Kidney capillary endothelial cell (primary cell): ENCODE measurements around the gene THBD.
"Not testable (repeated sequence)": the region's sequence is repeated elsewhere in the genome, so short reads cannot be mapped to it uniquely, and the experiment has no call there.

Source experiments
- DNase-seq: peaks from one replicate; pipeline ENCODE4 v3.0.0-alpha.2; 2018; ENCODE audit warnings: low spot score

THBD gene

DNA sequence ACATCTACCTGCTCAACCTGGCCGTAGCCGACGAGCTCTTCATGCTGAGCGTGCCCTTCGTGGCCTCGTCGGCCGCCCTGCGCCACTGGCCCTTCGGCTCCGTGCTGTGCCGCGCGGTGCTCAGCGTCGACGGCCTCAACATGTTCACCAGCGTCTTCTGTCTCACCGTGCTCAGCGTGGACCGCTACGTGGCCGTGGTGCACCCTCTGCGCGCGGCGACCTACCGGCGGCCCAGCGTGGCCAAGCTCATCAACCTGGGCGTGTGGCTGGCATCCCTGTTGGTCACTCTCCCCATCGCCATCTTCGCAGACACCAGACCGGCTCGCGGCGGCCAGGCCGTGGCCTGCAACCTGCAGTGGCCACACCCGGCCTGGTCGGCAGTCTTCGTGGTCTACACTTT is 13.7 kb downstream of the THBD start:
- no peak for DNase-seq

DNA sequence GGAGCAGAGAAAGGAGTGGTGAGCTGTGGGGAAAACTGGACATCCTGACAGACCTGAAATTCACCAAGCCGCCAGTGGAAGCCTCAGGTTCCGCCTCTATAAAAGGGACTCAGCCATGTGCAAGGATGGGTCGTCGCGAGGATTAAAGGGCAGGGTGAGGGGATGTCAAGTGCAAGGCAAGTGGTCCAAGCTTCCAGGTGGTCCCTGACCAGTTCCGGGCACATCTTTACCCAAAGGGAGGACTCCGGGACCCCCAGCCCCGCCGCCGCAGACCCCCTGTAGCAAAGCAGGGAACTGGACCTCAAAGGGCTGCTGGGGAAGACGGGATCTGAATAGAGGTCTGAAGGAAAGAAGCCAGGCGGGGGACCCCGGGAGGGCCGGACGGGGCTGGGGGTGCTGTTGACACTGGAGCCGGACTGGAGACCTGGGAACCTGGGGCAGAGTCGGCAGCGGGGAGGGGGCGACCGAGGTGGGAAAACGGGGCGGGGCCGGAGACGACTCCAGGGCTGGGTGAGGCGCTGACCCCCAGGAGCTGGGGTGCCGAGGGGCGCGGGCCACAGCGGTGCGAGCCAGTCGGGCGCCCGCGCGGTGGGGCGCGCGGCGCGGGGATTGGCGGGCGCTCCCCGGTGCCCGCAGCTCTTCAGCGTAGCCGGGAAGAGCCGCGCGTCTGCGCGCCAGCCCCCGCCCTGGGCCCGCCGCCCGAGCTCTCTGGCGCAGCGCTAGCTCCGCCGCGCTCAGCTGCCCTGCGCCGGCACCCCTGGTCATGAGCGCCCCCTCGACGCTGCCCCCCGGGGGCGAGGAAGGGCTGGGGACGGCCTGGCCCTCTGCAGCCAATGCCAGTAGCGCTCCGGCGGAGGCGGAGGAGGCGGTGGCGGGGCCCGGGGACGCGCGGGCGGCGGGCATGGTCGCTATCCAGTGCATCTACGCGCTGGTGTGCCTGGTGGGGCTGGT is 14.5 kb downstream of the THBD start, which contains the start of gene SSTR4:
SSTR4 (plus strand) TSS at position 592 of the 951 bp plus-strand sequence; CDS start at position 764, 172 bp downstream.
- DNase-seq, result no peak

DNA sequence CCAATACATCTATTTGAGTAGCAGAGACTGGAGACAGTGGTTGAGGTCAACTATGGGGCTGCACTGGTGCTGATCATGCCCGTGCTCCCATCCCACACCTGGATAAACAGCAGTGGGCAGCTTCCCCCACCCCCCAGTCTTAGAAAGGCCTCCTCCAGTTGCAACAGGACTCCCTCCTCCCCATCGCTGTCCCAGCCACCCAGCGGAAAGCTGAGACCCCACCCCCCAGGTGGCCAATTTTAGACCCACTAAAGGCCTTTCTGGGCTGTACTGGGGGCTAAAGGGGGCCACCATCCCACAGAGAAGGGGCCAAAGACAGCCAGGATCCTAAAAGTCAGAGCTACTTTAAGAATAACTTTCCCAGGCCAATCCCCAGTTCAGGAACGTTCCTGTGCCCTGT is 15.6 kb downstream of the THBD start:
- no peak for DNase-seq

DNA sequence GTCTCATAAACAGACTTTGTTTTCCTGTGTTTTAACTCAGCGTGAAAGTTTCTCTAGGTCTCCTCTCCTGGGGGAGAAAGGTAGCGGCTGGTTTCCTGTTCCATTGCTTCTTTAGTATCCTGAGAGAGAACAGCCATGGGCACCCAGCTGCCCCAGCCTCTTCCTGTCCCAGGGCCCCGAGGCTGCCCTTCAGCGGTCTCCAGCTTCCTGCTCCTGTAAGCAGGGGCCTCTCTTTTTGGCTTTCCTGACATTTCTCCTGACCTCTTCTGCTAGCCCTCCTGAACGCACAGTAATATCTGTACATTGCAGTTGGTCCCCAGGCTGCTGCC is 16.8 kb downstream of the THBD start:
- DNase-seq, result no peak

DNA sequence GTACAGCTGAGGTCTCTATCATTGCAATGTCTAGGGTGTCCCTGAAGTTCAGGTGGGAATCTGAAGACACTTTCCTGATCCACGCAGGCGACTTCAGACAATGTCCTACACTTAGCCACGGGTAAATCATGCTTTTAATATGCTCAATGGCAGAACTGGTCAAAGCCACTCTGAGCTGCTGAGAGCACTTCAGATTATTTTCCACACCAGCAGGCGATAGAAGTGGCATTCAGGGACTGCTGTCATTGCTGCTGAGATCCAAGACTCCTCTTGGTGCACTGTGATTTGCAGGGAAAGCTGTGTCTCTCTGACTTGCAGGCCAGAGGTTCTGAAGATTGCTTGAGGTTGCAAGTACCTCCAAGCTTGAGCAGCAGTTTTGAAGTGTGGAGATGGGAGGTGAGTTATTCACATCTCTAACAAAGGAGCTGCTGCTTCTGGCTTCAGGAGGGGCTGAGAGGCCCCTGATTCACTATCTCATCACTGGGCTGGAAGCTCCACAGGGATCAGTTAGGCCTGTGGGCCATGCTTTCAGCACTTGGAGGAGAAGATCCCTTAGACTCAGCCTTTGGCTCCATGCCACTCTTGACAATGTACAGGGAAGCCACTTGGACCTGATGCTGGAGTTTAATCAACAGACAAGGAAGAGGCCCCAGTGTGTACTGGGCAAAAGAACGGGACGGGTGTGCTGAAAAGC is 17.3 kb downstream of the THBD start:
- no peak for DNase-seq

DNA sequence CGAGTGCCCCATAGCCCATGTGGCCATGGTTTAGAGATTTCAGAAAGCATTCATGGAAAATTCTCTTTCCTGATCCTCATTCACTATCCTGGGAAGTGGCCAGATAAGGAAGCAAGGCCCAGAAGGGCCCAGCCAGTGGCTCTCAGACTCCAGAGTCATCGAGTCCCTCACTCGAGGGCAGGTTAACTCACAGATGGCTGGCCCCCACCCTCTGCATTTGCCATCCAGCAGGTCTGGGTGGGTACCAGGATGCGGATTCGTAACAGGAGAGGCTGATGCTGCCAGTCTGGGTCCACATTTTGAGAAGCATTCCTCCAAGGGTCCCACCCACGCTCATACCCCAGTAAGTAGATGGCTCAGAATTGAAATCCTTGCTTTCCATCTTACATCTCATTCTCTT is 18.1 kb downstream of the THBD start:
- no peak for DNase-seq

DNA sequence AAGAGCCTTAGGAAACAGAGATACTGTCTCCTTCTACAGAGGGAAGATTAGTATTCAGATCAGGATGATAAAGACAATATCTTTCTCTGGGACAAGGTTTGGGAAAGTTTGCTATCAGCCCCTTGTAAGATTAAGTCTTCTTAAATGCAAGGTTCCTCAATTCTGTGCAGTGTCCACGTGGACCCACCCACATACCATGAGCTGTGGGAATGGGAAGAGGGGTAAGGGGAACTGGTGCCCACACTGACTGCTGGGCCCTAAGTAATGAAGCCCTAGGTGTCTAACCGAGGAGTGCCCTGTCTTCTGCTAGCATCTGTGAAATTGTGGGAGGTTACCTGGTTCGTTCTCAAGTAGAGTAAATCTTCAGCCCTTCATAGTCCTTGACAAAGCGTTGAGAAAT is 20.1 kb downstream of the THBD start:
- DNase-seq, result no peak

DNA sequence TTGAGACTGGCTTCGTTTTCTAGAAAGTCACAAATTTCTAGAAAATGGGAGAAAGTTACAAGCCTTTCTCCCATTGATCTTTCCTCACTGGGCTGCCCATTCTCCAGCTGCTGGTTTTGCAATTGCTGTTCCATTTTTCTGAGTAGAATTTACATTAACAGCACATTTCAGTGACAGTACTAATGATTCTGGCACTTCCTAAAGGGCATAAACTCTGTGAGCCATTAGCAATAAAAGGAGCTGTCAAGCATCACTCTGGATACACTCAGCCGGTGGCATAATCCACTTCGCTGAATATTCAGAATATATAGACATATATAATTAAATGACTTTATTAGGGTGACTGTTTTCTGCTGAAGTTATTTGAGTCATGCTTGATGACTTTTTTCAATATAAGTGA is 21.1 kb downstream of the THBD start:
- no peak for DNase-seq

DNA sequence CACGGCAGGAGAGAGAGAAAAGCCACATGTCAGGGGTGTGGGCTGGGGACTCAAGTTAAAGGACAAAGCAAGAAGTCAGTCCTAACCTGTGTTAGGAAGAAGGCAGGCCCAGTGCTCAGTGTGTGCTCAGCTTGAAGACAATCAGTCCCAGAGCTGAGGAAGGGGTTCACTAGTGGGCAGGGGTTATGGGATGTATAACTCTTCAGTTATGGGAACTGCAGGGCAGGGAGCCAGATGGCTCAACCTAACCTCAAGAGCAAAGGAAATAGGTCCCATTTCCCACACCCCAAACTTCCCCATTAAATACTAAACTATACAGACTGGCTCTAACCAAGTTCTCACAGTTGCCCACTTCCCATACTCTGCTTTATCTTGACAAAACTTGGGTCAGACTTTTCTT is 21.8 kb downstream of the THBD start:
- DNase-seq, result no peak

DNA sequence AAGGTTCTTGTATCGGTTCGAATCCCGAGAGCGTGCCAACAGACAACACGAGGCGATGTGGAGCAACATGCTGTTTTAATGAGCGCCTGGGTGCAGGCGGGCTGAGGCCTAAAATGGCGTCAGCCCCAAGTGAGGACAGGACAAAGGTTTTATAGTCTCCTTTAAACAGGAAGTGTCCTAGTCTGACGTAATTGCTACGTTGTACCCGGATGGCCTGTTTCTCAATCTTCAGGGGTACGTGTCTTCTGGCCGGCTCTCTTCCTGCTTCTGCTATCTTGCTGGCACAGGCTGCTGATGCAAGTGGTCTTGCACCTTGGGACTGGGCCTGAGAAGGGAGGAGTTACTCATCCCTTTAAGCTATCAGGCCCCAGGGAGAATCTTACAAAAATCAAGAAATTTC is 24.0 kb downstream of the THBD start:
- DNase-seq, result not testable (repeated sequence)

DNA sequence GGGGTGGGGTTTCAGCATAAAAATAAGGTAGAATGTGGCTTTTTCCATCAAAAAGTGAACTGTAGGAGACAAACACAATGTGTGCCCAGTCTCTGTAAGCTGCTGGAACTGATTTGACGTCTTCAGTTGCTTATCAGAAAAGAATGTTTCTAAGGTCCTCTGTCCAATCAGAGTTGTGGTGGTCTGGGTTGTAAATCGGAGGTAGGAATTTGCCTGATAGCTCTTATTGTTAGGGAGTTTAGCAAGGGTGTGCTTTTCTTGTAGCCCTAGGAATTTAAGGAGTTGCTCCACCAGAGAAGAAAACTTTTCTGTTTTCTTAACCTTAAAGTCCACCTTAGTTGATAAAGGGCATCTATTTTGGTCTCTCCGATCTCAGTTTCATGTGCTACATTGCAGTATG is 24.8 kb downstream of the THBD start:
- DNase-seq, result no peak

DNA sequence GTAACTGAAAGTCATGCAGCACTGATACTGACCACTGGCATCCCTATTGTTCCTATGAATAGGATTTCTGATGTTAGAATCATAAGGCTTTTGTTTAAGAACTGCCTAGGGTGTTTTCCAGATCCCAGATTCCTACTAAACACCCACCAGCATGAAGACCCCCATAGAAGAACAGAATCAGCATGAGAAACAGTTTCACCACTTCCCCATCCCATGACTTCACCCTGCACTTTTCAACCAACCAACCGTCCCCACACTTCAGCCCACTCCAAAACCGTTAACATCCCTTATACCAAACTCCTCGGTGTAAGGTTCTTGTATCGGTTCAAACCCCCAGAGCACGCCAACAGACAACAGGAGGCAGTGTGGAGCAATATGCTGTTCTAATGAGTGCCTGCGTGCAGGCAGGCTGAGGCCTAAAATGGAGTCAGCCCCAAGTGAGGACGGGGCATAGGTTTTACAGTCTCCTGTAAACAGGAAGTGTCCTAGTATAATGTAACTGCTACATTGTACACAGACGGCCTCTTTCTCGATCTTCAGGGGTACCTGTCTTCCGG is 25.8 kb downstream of the THBD start:
- no peak for DNase-seq

DNA sequence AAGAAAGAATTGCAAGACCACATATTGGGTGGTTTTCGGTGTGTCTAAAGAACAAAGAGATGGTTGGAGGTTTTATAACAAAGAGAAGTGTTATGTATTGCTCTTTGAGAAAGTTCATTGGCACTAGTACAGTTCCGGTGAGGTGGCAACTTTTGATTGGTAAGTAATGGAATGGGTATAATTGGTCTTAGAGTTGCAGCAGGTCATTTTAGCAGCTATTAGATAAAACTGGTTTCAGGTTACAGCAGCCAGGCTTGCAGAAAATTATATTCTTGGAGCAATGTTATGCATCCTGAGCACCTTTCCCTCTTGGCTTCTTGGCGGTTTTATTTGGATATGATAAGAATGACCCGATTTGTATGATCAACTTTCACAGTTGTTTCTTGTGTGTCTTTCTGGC is 26.6 kb downstream of the THBD start:
- no peak for DNase-seq

DNA sequence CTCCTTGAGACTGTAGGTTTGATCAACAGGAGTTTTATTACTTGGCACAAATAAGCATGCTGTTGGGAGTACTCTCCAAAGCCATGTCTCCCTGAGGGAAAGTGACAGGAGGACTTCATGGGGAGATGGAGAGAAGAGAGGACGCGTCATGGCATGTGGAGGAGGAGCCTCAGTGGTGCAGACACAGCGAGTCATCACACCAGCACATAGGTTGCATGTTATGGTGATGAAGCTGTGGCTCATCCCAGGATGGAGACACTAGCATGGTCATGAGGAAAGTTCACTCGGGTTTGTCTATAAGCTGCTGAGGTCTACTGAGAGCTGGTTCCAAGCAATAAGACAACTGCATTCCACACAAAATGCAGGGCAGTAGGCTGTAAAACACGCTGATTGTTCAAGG is 27.5 kb downstream of the THBD start:
- peak; percentile 22 for DNase-seq

DNA sequence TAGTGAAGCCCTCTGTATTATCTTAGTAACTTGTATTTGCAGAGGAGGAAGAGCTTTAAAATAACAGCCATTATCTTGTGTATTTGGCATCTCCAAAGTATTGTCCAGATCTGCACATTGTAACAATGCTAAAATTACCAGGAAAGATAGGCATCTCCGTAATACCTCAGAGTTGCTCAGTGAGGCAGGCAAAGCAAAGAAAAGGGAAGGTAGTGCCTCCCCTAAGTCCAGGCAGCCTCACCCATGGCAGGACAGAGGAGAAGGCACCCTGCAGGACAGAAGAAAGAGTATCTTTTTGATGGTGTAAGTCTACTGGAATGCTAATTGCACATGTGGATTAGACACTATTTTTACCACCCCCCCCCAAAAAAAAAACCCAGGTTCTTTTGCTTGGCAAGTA is 27.9 kb downstream of the THBD start:
- DNase-seq, result no peak

DNA sequence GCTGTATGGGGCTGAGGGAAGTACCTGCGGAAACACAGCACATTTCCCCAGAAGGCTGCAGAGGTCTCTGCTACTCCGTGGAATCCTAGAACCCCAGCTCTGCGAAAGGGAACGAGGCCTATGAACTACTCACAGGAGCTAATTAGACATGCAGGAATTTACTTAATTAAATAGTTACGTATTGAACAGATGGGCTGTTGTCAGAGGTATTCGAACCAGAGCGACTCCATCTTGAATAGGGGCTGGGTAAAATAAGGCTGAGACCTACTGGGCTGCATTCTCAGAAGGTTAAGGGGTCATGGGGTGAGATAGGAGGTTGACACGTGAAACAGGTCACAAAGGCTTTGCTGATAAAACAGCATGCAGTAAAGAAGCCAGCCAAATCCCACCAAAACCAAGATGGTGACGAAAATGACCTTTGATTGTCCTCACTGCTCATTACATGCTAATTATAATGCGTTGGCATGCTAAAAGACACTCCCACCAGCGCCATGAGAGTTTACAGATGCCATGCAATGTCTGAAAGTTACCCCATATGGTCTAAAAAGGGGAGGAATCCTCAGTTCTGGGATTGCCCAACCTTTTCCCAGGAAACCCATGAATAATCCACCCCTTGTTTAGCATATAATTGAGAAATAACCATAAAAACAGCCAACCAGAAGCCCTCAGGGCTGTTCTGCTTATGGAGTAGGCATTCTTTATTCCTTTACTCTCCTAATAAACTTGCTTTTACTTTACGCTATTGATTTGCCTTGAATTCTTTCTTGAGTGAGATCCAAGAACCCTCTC is 29.0 kb downstream of the THBD start:
- no peak for DNase-seq

DNA sequence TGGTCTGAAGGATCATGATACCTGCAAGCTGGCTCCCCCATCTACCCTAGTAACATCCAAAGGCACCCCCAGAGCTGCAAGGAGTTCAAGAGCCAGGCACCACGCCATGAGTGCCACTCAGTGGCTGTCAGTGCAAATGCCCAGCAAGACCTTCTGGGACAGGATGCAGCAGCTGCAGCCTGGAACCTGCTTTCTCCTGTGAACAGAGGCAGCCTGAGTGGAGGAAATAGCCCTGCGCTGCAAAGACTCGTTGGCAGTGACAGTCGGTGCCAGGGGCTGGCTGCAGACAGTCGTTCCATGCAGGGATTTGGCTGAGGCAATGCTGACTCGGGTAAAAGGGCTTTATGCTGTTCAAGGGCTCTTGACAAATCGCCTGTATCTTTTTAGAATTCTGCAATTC is 30.1 kb downstream of the THBD start:
- no peak for DNase-seq

DNA sequence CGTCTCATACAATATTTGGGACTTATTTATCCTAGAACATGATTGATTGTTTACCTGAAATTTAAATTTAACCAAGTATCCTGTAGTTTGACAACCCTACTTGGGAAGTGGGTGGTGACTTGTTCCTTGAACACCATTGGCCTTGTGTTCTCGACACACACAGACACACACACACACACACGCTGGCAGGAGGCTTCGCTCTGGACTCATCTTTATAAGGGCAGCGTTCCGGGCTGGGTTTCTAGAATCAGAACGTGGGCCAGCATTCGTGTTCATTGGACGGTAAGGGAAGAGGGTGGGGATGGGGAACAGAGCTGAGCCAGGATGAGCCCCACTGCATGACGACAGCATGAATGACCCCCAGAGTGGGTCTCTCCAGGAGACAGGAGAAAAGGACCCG is 30.5 kb downstream of the THBD start:
- DNase-seq, result no peak

DNA sequence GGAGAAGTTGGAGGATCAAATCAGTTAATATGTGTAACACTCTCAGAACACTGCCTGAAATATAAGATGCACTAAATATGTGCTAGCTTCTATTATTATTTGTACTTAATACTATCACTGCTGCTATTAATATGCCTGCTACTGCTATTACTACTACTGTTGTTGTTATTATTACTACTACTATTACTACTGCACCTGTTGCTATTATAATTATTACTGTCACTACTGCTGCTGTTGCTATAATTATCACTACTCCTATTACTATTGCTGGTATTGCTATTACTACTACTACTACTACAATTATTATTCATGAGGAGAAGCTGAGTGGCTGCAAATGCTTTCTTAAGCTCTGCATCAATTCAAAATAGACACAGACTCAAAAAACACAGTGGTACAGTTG is 31.0 kb downstream of the THBD start:
- no peak for DNase-seq

DNA sequence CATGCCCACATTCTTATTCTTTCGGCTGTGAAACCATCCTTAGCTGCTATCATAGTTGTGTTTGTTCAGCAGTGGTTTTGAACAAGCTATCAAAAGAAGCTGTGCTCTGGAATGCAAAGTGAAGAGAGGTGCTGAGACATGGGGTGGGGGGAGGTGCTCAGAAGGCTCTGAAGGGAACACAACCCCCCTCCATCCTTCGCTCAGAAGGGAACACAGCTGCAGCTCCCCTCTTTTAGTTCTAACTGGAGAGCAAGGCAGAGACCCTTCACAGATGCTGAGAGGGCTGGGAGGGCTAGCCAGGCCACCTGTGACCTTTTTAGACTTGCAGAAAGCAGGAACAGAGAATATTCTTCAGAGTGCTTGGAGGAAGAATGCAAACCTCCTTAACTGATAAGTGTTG is 32.0 kb downstream of the THBD start:
- DNase-seq, result no peak

DNA sequence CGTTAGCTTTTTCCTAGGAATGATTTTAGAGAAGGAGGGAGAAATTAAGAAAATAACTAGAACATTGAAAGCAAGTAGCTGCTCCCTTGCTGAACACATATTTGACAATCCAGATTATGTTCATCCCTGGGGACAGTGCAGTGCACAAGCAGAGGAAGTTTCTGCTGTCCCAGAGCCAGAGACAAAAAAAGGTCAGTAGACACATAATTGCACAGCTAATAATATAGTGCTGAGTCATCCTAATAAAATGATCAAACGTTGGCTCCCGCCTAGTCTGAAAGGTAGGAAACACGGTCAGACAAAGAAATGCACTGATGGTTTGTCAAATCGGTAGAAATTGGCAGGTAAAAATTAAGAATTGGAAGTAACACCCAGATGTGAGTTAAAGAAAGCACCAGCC is 36.0 kb downstream of the THBD start:
- DNase-seq, result no peak

DNA sequence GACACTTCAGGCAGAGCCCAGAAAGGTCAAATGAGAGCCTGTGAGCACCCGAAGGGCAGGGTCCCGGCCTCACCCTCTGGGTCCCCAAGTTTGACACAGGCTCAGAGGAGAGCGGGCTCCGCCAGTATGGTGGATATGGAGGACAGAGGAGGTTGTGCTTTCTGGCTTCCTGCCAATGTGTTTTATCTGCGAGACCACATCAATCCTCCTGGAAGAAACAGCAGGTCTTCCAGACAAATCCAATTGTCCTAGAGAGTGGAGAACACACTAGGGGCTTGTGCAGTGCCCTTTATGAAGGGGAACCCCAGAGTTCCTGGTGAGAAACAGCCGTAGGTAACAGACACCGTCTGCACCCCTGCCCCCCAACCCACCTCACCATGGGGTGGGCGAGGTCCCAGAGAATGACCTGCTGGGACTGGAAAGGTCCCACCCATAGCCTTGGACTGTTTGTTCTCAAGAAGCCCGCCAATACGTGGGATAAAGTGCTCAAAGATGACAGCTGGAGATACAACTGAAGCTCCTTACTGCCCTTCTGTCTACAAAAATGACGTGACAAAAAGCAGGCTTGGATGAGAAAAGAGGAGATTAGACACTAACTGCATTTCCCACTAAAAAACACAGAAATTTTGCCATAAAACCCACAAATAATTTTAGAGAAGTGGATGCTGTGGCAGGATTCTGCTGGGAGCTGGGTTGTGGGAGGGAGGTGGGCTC is 38.3 kb downstream of the THBD start:
- DNase-seq, result no peak
